Measurements from ENCODE around the gene ZNF12.

Gene ZNF12

GRCh38 chr7:6642861-6643640, 63.7 kb downstream of the ZNF12 start:
- H3K18ac ChIP-seq (ENCODE audit: low read length) = no peak overlapping the region
- H3K4ac ChIP-seq (ENCODE audit: low read depth, low read length) = no peak overlapping the region
- no peak overlapping the region for H3K23ac ChIP-seq (ENCODE audit: low read length)
- H4K91ac ChIP-seq (ENCODE audit: low read depth, low read length) = no peak overlapping the region
- no peak overlapping the region for H4K12ac ChIP-seq (ENCODE audit: low read depth, low read length)
- no peak overlapping the region for H2AFZ ChIP-seq (ENCODE audit: insufficient read depth, low read length, poor library complexity)
- H3K27ac ChIP-seq (ENCODE audit: low read depth, low read length) = no peak overlapping the region
- H2AK5ac ChIP-seq (ENCODE audit: low read length) = no peak overlapping the region
- no peak overlapping the region for H4K8ac ChIP-seq (ENCODE audit: low read depth, low read length)
- H3K9me3 ChIP-seq (ENCODE audit: insufficient read depth, low read depth, low read length) = no peaks in the 10 kb centered on the region
- H3K14ac ChIP-seq (ENCODE audit: low read length) = no peak overlapping the region
- no peak overlapping the region for H3K4me3 ChIP-seq (ENCODE audit: low read depth, low read length)
- H3K27me3 ChIP-seq (ENCODE audit: insufficient read depth, low read length) = no peaks in the 10 kb centered on the region
- no peaks in the 10 kb centered on the region for H3K79me1 ChIP-seq (ENCODE audit: low read length)
- no peak for DNase-seq
- no peak overlapping the region for H2BK12ac ChIP-seq (ENCODE audit: low read length)
- H2BK5ac ChIP-seq (ENCODE audit: low read depth, low read length, poor library complexity) = no peak overlapping the region
- H3K4me1 ChIP-seq (ENCODE audit: control insufficient read depth in 1 of 2, insufficient read depth in 2 of 2, low read length in 2 of 2) = peaks cover 2 to 3% of the 10 kb centered on the region in 2 experiments
- no peak overlapping the region for H3K9ac ChIP-seq (ENCODE audit: low read length)
- H3K36me3 ChIP-seq (ENCODE audit: control insufficient read depth in 1 of 2, insufficient read depth in 2 of 2, low read length in 2 of 2) = peaks cover 71 to 82% of the 10 kb centered on the region in 2 experiments
- no peaks in the 10 kb centered on the region for H3K79me2 ChIP-seq (ENCODE audit: control insufficient read depth, insufficient read depth, low read length, poor library complexity)
- H3K4me2 ChIP-seq (ENCODE audit: low read length) = no peak overlapping the region
- no CpG with 5 or more reads among the region's 22 CpGs for WGBS (ENCODE audit: extremely low coverage, insufficient coverage, insufficient read length)
- no peak overlapping the region for H2BK120ac ChIP-seq (ENCODE audit: insufficient read depth, low read length, poor library complexity)

- Histone ChIP-seq H3K23ac (ENCODE audit: low read length) (no peak overlapping the region), H3K36me3 (ENCODE audit: control insufficient read depth in 1 of 2, insufficient read depth in 2 of 2, low read length in 2 of 2) (peaks cover 64 to 75% of the 10 kb centered on the region in 2 experiments), H2AFZ (ENCODE audit: insufficient read depth, low read length, poor library complexity) (no peak overlapping the region), H2BK120ac (ENCODE audit: insufficient read depth, low read length, poor library complexity) (no peak overlapping the region), H3K4me3 (ENCODE audit: low read depth, low read length) (no peak overlapping the region), H4K12ac (ENCODE audit: low read depth, low read length) (no peak overlapping the region), H3K4me1 (ENCODE audit: control insufficient read depth in 1 of 2, insufficient read depth in 2 of 2, low read length in 2 of 2) (peaks cover 5% of the 10 kb centered on the region in 2 experiments), H2AK5ac (ENCODE audit: low read length) (no peak overlapping the region), H3K18ac (ENCODE audit: low read length) (no peak overlapping the region), H3K4ac (ENCODE audit: low read depth, low read length) (no peak overlapping the region), H3K14ac (ENCODE audit: low read length) (no peak overlapping the region), H3K4me2 (ENCODE audit: low read length) (no peak overlapping the region), H2BK12ac (ENCODE audit: low read length) (no peak overlapping the region), H4K8ac (ENCODE audit: low read depth, low read length) (no peak overlapping the region), H3K9ac (ENCODE audit: low read length) (no peak overlapping the region), H4K91ac (ENCODE audit: low read depth, low read length) (no peak overlapping the region), H3K79me2 (ENCODE audit: control insufficient read depth, insufficient read depth, low read length, poor library complexity) (peaks cover 3% of the 10 kb centered on the region), H3K27me3 (ENCODE audit: insufficient read depth, low read length) (no peaks in the 10 kb centered on the region), H3K27ac (ENCODE audit: low read depth, low read length) (no peak overlapping the region), H3K9me3 (ENCODE audit: insufficient read depth, low read depth, low read length) (no peaks in the 10 kb centered on the region), H2BK5ac (ENCODE audit: low read depth, low read length, poor library complexity) (no peak overlapping the region), H3K79me1 (ENCODE audit: low read length) (peaks cover 2% of the 10 kb centered on the region)
- DNase-seq = no peak
- no CpG with 5 or more reads among the region's 24 CpGs for WGBS (ENCODE audit: extremely low coverage, insufficient coverage, insufficient read length)
Measured at GRCh38 chr7:6642239-6642839, 64.4 kb downstream of the ZNF12 start.

GRCh38 chr7:6641305-6642035, 65.3 kb downstream of the ZNF12 start:
- Histone ChIP-seq H4K12ac (ENCODE audit: low read depth, low read length) (no peak overlapping the region), H2AK5ac (ENCODE audit: low read length) (no peak overlapping the region), H3K4me1 (ENCODE audit: control insufficient read depth in 1 of 2, insufficient read depth in 2 of 2, low read length in 2 of 2) (peaks cover 5 to 8% of the 10 kb centered on the region in 2 experiments), H2BK120ac (ENCODE audit: insufficient read depth, low read length, poor library complexity) (no peak overlapping the region), H3K27me3 (ENCODE audit: insufficient read depth, low read length) (no peaks in the 10 kb centered on the region), H3K27ac (ENCODE audit: low read depth, low read length) (no peak overlapping the region), H2BK5ac (ENCODE audit: low read depth, low read length, poor library complexity) (no peak overlapping the region), H3K4me3 (ENCODE audit: low read depth, low read length) (no peak overlapping the region), H4K8ac (ENCODE audit: low read depth, low read length) (no peak overlapping the region), H3K4ac (ENCODE audit: low read depth, low read length) (no peak overlapping the region), H3K79me1 (ENCODE audit: low read length) (peaks cover 7% of the 10 kb centered on the region), H2BK12ac (ENCODE audit: low read length) (no peak overlapping the region), H3K9me3 (ENCODE audit: insufficient read depth, low read depth, low read length) (no peaks in the 10 kb centered on the region), H2AFZ (ENCODE audit: insufficient read depth, low read length, poor library complexity) (no peak overlapping the region), H4K91ac (ENCODE audit: low read depth, low read length) (no peak overlapping the region), H3K9ac (ENCODE audit: low read length) (no peak overlapping the region), H3K23ac (ENCODE audit: low read length) (no peak overlapping the region), H3K14ac (ENCODE audit: low read length) (no peak overlapping the region), H3K79me2 (ENCODE audit: control insufficient read depth, insufficient read depth, low read length, poor library complexity) (peaks cover 6% of the 10 kb centered on the region), H3K18ac (ENCODE audit: low read length) (no peak overlapping the region), H3K4me2 (ENCODE audit: low read length) (no peak overlapping the region), H3K36me3 (ENCODE audit: control insufficient read depth in 1 of 2, insufficient read depth in 2 of 2, low read length in 2 of 2) (peaks cover 56 to 66% of the 10 kb centered on the region in 2 experiments)
- peak; percentile 36 to 48 for DNase-seq
- no CpG with 5 or more reads among the region's 15 CpGs for WGBS (ENCODE audit: extremely low coverage, insufficient coverage, insufficient read length)

- Histone ChIP-seq H3K27me3 (ENCODE audit: insufficient read depth, low read length) (no peaks in the 10 kb centered on the region), H2AFZ (ENCODE audit: insufficient read depth, low read length, poor library complexity) (no peak overlapping the region), H3K79me1 (ENCODE audit: low read length) (peaks cover 7% of the 10 kb centered on the region), H3K14ac (ENCODE audit: low read length) (no peak overlapping the region), H4K8ac (ENCODE audit: low read depth, low read length) (no peak overlapping the region), H3K79me2 (ENCODE audit: control insufficient read depth, insufficient read depth, low read length, poor library complexity) (peaks cover 6% of the 10 kb centered on the region), H4K91ac (ENCODE audit: low read depth, low read length) (no peak overlapping the region), H2BK120ac (ENCODE audit: insufficient read depth, low read length, poor library complexity) (no peak overlapping the region), H2AK5ac (ENCODE audit: low read length) (no peak overlapping the region), H3K4me1 (ENCODE audit: control insufficient read depth in 1 of 2, insufficient read depth in 2 of 2, low read length in 2 of 2) (peaks cover 5 to 10% of the 10 kb centered on the region in 2 experiments), H3K4me3 (ENCODE audit: low read depth, low read length) (no peak overlapping the region), H3K27ac (ENCODE audit: low read depth, low read length) (no peak overlapping the region), H2BK12ac (ENCODE audit: low read length) (no peak overlapping the region), H3K4me2 (ENCODE audit: low read length) (no peak overlapping the region), H2BK5ac (ENCODE audit: low read depth, low read length, poor library complexity) (no peak overlapping the region), H3K4ac (ENCODE audit: low read depth, low read length) (no peak overlapping the region), H4K12ac (ENCODE audit: low read depth, low read length) (no peak overlapping the region), H3K23ac (ENCODE audit: low read length) (no peak overlapping the region), H3K9me3 (ENCODE audit: insufficient read depth, low read depth, low read length) (no peaks in the 10 kb centered on the region), H3K36me3 (ENCODE audit: control insufficient read depth in 1 of 2, insufficient read depth in 2 of 2, low read length in 2 of 2) (peaks cover 50 to 60% of the 10 kb centered on the region in 2 experiments), H3K9ac (ENCODE audit: low read length) (no peak overlapping the region), H3K18ac (ENCODE audit: low read length) (no peak overlapping the region)
- no CpG with 5 or more reads among the region's 11 CpGs for WGBS (ENCODE audit: extremely low coverage, insufficient coverage, insufficient read length)
- peak in 1 of 2 donors; percentile 38 for DNase-seq
Measured at GRCh38 chr7:6640246-6640721, 66.5 kb downstream of the ZNF12 start.

Measured in trophoblast cell (in vitro differentiated cells and primary cell).